Activated CD4-positive, CD25-positive, alpha-beta regulatory T cell treated with anti-CD3 and anti-CD28 coated beads, Interleukin-2, amount 50 U/mL, for 16 hours (primary cell): Measurements from ENCODE around the gene TAMALIN.

Source experiments
- DNase-seq: peaks from one replicate; pipeline ENCODE4 v3.0.0-alpha.2; 2020; ENCODE audit warnings: low read depth, low spot score

TAMALIN gene

DNA sequence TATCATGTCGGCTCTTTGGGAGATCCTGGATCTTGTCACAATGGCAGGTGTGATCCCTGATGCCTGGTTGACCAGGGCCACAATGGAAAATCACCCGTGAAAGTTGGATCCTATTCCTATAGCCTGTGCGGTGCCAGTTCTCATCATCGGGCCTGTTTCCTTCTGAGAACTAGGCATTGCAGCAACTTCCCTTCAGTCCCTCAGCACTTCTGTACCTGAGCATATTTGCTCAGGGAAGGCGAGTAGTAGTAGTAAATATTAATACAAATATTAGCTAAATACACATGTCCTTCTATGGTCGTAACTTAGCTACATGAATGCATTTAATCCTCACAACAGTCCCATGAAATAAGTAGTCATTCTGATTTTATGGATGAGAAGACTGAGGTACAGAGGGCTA lies 22.1 kb upstream of the TAMALIN start:
- no peak for DNase-seq

DNA sequence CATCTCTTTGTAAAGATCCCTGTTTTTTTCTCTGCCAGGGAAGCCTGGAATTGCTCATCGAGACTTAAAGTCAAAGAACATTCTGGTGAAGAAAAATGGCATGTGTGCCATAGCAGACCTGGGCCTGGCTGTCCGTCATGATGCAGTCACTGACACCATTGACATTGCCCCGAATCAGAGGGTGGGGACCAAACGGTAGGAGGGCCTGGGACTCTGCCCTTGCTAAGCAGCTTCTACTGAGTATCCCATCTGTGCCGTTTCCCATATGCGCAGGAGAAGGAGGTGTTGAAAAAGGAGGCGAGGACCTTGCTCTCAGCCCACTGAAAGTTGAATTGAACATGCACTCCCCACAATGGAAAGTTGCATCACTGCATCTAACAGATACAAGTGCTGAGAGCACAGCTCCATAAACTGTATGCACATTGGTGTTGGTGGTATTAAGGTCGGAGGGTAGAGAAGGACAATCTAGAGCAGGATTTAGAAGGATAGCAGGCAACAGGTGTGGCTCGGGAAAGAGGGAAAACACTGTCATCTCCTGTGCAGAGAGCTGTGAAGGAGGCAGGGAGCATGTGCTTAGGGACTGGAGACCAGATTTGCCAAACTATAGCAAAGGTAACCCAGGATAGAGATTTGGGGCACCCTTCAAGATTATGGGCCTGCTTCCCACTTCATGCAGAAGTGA lies 21.5 kb upstream of the TAMALIN start:
- no peak for DNase-seq

DNA sequence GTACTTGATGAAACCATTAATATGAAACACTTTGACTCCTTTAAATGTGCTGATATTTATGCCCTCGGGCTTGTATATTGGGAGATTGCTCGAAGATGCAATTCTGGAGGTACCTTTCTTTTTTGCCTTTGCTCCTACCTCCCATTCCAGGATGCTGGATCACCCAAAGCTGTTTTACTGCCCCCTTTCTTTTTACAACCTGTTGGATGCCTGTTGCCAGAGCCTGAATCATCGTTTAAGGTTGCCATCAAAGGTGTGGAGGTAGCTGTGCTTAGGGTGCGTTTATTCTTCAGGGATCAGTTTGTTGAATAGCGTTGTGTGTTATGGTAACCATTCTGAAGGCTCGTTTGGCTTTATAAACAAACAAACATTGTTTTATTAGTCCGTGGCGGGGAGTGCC lies 19.9 kb upstream of the TAMALIN start:
- no peak for DNase-seq

DNA sequence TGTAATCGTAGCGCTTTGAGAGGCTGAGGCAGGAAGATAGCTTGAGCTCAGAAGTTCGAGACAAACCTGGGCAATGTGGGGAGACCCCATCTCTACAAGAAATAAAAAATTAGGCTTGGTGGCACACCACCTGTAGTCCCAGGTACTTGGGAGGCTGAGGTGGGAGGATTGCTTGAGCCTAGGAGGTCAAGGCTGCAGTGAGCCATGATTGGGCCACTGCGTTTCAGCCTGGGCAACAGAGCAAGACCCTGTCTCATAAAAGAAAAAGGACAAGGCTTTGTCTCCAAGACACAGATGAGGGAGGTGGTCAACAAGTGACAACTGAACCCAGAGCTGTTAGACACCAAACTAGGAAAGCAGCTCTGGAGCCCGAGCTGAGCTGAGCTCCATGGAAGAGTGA lies 14.5 kb upstream of the TAMALIN start:
- no peak for DNase-seq

DNA sequence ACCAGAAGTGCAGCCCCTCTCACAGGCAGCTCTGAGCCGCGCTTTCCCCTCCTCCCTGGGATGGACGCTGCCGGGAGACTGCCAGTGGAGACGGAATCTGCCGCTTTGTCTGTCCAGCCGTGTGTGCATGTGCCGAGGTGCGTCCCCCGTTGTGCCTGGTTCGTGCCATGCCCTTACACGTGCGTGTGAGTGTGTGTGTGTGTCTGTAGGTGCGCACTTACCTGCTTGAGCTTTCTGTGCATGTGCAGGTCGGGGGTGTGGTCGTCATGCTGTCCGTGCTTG lies 12.3 kb upstream of the TAMALIN start:
- DNase-seq = no peak

DNA sequence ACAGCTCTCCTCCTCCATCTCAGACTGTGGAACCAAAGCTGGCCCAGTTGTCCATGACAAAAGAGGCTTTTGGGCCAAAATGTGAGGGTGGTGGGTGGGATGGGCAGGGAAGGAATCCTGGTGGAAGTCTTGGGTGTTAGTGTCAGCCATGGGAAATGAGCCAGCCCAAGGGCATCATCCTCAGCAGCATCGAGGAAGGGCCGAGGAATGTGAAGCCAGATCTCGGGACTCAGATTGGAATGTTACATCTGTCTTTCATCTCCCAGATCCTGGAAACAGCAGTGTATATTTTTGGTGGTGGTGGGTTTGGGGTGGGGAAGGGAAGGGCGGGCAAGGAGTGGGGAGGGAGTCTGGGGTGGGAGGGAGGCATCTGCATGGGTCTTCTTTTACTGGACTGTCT lies 11.8 kb upstream of the TAMALIN start:
- no peak for DNase-seq

DNA sequence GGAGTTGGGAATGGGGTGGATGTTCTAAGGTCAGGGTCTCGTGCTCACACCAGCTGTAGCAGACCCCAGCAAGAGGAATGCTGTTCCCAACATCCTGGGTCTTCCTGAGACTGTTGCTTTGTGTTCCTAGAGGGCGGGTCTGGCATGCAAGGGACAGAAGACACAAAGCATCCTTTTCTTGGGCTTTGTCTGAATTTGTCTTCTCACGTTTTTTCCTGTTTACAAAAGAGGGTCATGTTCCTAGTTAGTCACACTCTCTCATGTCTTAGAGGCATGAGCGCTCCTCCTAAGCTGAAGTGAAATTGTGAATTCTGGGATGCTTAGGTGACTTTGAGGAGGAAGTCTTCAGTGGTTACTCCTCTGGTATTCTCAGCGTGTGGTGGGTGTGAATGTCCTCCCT lies 9.6 kb upstream of the TAMALIN start:
- no peak for DNase-seq

DNA sequence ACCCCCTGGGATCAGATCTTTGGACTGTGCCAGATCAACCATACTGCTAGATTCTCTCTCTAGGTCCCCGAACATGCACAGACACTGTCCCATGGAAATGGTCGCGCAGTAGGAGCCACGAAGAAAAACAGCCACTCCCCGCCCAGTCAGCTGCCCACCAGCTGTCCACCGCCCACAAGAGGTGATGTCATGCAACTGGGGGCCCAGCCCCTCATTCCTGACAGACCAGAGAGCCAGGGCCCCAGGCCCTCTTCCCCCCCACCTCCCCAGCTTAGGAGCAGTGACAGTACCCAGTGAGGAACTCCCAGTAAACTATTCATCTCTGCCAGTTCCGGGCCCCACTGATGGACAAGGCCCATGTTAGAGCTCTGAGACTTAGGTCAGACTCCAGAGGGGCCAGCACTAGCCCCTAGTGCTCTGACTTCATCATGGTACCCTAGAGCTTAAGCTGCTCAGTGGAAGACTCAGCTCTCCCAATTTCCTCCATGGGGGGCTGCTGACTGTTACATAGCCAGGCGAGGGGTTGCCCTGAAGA lies 3.7 kb upstream of the TAMALIN start:
- no peak for DNase-seq

DNA sequence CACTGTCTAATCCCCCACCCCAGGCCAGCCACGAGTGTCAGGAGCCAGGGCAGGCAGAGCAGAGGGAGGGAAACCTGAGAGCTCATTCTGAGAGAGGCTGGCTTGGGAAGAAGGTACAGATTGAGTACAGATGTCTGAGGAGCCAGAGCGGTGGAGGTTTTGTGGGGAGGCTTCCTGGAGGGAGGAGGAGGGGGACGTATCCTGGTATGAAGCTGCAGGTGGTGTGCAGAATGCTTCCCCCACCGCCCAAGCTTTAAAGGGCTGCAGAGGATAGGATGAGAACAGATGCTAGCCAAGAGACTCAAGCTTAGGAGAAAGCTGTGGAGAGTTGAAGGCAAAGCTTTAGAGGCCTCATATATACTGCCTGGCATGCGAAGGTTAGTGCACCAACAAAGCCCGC lies 3.2 kb upstream of the TAMALIN start:
- DNase-seq = no peak

DNA sequence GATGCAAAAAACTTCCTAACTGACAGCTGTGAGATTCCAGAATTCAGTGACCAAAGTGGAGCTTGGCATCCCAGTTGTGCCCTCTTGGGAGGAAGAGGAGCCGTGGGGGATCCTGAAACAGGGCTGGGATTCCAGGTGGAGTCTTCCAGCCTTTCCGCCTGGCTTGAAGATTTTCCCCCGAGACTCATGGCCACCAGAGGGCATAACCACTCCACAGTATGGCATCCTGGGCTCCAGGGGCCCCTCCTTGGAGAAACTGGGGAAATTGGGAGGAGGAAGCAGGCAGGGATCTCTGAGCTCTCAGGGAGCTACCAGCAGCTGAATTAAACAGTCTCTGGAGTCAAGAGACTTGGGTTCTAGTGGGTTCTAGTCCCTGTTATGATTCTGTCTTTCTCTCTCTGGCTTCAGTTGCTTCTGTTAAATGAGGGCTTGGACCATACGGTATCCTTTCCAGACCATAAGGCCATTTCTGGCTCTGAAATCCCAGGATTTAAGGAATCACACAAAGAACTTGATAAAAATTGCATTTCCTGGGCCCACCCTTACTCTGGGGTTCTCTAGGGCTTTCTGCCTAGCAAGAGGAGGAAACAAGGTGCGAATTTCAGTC lies 2.6 kb upstream of the TAMALIN start:
- DNase-seq = no peak

DNA sequence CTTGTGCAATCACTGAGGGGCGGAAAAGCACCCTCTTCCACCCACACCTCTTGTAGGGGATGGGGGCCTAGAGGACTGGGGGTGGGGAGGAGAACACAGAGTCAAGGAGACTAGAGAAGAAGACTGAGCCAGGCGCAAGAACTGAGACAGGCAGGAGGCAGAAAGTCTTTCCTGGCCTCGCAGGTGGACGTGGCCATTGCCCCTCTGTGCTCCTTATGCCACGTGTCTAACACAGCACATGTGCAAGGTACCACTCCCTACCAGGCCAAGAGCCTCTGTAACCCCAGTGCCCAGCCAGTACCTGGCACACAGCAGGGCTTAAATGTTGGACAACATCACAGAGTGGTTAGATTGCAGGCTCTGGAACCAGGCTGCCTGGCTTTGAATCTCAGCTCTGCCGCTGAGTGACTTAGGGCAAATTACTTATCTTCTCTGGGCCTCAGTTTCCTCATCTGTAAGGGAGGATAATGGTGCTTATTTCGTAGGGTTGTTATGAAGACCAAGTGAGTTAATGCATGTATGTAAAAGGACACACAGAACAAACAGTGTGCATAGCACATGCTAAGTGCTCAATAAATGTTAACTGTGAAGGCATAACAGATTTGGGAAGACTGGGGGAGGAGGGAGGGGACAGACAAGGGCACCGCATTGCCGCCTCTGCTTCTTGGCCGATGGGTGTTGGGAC lies 1.4 kb upstream of the TAMALIN start:
- DNase-seq = no peak

DNA sequence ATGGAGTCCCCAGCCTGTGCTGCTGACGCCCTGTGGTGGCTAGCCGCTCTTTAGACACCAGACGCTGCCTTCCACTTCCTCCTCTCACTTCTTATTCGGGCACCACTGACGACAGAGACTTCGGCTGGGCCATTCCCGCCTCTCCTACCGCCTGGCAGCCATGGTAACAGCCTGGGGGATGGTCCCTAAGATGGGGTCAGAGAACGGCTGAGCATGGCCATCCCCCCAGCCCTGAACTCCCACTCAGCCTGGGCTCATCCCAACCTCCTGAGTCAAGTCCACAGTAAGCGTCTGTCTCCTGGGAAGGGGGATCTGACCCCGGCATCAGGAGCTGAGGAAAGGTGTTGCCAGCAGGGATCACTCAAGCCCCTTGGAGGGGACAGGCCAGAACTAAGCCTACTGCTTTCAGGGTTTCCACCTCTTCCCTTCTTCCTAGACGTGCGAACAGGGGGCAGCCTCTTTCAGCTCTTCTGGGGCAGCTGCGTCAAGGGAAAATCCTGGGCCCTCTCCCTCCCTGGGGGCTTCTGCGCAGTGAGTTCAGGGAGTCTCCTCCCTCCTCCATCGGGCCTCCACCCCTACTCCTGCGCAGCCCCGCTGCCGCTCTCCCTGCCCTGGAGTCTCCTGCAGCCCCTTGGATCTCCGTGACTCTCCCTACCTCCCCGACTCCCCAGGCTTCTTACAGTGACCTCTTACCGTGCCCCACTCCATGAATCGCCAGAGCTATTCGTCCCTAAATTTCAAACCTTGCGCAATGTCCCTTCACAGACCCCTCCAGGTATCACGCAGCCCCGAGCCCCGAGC lies 643 bp upstream of the TAMALIN start:
- no peak for DNase-seq

DNA sequence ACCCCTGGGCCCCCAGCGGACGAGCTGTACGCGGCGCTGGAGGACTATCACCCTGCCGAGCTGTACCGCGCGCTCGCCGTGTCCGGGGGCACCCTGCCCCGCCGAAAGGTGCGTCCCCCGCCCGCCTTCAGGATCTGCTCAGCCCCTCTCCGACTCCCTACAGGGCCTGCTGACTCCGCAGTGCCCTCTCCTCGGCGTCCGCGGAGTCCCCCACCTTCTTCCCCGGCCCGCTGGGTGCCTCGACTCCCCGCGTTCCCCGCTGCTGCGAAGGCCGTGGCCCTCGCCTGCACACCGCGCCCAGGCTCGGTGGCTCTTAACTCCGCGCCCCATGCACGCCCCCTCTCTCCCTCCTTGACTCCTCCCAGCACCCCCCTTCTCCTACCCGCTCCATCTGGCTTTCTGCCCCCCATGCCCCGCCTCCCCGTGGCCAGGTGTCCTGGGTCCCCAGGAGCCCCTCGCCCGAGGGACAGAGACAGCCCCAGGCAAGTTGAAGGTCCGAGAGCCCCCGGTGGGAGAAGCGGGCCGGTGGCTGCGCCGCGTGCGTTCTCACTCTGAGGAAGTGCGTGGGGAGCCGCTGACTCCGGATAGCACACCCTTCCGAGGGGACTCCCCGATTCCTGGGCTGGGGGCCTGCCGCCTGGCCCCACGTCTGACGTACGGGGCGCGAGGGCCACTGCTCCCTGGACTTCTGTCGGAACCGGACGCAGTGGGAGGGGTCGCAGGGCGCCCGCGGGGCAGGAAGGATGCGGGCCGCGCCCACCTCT lies 594 bp downstream of the TAMALIN start:
- no peak for DNase-seq

DNA sequence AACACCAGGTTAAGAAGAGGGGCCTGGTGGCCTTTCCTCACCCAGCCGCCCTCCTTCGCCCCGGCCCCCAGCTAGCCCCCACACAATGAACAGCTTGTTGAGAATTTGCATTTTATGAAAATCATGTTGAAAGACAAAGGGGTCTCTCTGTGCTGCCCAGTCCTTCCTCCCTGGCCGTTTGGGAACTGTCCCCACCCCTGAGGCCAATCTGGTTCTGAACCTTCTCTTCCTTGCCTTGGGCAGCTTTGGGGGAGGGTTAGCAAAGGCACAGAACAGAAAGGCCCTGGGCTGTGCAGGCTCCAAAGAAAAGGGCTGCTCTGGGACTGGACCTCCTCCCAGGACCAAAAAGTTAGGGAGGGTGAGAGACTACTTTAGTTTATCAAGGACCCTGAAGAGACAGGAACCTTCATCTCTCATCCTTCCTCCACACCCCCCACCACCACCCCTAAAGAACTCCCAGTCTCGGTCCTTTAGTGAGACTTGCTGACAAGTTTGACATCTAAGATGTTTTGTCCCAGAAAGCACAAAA lies 1.3 kb downstream of the TAMALIN start:
- no peak for DNase-seq

DNA sequence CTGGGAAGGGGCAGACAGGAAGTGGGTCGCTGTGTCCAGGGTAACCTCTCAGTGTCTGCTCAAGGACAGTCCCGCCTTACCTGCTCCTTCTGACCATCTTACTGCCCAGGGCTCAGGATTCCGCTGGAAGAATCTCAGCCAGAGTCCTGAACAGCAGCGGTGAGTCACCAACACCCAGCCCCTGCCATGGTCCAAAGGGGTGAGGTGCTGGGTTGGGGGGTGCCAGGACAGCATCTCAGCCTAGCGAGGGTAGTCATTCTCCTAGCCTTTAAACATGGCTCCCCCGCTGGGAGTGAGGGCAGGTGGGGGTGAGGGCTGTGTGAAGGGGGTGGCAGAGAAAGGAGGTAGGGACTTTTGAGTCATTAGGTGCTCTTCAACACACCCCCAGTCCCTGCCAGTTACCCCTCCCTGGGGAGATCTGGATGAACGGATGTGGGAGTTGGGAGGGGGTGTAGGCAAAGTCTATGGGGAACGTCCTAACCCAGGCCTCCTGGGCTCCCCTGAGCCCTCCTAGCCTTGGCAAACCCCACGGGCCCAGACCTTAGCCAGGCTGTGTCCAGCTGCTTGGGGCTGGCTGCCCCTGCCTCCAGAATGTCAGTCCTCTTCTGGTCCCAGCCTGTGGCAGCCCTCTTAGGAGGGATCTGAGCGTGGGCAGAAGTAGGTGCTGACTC lies 2.5 kb downstream of the TAMALIN start:
- DNase-seq = no peak

DNA sequence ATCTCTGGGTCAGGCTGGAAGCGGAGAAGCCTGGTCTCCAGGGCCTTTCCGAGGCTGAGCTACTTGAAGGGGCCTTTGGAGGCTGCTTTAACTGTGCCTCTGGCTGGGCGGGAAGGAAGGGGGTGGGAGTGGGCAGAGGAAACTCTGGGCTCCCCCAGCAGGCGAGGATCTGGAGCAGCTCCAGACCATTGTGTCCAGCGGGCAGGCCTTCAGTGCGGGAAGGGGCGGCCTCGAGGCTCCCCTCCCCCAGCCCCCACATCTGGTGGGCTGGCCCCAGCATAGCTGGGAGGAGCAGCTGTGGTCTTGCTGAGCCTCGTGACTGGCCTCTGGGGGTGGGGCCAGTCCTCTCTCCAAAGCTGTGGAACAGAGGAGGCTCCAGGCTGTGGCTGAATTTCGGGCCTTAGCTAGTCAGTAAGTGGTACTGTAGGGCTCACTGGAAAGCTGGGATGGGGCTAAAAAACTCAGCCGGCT lies 3.4 kb downstream of the TAMALIN start:
- no peak for DNase-seq

DNA sequence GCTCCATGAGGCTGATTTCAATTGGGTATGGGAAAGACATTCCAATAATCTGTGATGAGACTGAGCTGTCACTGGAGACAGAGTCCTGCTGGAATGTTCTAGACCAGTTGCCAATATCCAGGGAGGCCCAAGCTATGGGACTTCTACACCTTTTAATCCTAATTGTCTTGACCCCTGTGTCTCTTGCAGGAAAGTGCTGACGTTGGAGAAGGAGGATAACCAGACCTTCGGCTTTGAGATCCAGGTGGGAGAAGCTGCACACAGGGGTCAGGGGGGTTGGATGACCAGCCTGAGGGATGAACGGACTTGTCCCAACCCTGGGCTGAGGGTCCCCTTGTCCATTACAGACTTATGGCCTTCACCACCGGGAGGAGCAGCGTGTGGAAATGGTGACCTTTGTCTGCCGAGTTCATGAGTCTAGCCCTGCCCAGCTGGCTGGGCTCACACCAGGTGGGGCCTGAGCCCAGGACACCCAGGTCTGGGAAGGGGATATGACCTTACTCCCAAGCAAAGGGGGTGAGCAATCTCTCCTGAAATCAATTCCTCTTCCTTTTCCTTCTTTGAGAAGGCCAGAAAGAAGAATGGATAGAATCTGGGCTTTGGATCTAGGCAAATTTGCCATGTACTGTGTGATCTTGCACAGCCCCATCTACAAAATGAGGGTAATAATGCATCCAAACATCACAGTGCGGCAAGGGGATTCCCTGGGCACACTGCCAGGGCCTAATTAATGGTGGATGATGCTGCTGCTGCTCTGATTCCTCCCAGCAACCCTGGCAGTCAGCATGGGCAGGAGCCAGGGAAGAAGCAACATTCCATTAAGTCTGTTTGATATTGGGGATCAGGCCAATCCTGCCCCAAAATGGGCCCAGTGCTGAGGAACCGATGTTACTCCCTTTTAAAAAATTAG lies 4.2 kb downstream of the TAMALIN start:
- DNase-seq = no peak

DNA sequence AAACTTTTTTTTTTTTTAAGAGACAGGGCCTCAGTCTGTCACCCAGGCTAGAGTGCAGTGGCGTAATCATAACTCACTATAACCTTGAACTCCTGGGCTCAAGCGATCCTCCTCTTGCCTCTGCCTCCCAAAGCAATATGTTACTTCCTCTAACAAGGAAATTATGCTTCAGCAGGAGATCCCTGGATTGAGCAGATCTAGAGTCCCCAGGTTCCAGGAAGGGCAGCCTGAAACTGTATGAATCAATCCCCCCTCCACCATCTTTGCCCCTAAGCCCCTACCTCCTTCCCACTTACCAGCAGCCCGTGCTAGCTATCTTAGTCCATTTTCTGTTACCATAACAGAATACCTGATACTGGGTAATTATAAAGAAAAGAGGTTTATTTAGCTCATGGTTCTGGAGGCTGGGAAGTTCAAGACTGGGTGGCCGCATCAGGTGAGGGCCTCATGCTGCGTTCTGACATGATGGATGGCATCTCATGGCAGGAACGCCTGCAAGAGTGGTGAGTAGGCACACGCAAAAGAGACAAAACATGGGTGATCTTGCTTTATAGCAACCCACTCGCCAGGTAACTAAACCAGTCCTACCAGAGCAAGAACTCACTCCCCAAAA lies 5.0 kb downstream of the TAMALIN start:
- no peak for DNase-seq

DNA sequence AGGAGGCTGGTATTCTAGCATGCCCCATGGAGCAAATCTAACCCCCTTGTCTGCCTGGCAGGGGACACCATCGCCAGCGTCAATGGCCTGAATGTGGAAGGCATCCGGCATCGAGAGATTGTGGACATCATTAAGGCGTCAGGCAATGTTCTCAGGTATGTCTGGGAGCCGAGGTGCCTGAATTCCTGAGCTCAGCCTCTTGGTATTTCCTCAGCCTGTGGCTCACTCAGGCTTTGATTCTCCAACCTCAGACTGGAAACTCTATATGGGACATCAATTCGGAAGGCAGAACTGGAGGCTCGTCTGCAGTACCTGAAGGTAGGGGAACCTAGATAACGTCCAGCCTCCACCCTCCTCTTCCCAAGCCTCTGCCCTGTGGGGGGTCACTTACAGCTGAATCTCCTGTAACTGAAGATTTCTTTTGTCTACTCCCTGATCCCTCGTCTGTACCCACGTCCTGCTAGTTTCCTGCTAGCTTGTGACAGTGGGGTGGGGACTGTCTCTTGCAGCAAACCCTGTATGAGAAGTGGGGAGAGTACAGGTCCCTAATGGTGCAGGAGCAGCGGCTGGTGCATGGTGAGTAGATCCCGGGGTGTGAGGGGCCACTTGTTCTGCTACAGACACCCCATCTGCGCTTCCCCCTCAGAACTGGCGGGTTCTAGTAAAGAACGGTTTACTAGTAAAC lies 7.0 kb downstream of the TAMALIN start:
- DNase-seq = no peak
